NCI-H1048 (cell line): ENCODE results near the gene BLMH.
A peak's percentile ranks its signal among the peaks of the same experiment; 100 is the strongest.

Experiments
- DNase-seq: peaks from one replicate; lab custom pipeline; 2025; lab: John Stamatoyannopoulos, UW

Gene BLMH

GRCh38 chr17:30291543-30292285, at the start of gene BLMH:
Gene BLMH, minus strand, starts transcription at chr17:30291944. Its CDS starts 125 bp downstream, at chr17:30291819.
- no peak for DNase-seq

- no peak for DNase-seq
Measured at GRCh38 chr17:30340801-30341356, 49.1 kb upstream of the BLMH start.

DNA sequence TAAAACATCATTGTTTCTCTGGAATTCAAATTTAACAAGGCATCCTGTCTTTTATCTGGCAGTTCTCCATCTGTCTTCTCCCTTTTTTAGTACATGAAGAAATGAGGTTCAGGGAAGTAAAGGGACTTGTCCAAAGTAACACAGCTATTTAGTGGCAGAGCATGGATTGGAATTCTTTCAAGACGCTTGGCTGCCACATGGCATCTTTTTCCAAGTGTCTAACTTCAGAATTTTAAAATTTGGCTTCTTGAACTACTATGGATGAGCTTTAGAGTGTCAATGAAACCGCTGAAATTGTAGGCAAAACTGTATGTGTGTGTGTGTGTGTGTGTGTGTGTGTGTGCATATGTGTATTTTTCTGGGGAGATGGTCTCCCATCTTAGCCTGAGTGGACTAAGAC, 47.3 kb upstream of the BLMH start:
- no peak for DNase-seq

GRCh38 chr17:30337393-30337999, 45.8 kb upstream of the BLMH start:
- no peak for DNase-seq

GRCh38 chr17:30336369-30337171, 44.8 kb upstream of the BLMH start:
- peak; percentile 62 for DNase-seq

DNA sequence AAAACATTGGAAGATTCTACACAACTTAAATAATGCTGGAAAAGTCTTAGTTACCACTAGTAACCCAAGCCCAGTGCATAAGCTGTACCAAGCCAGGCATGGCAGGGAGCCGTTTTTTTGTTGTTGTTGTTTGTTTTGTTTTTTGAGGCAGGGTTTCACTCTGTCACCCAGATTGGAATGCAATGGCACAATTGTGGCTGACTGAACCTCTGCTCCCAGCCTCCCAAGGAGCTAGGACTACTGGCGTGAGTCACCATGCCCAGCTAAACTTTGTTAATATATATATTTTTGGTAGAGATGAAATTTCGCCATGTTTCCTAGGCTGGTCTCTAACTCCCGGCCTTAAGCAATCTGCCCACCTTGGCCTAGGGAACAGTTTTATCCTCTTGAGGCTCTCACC, 42.7 kb upstream of the BLMH start:
- no peak for DNase-seq

GRCh38 chr17:30333503-30334360, 42.0 kb upstream of the BLMH start, which contains the start of gene TMIGD1:
Gene TMIGD1, minus strand, starts transcription at chr17:30334057. Its CDS starts 1,924 bp downstream, at chr17:30332133.
- DNase-seq: no peak

DNA sequence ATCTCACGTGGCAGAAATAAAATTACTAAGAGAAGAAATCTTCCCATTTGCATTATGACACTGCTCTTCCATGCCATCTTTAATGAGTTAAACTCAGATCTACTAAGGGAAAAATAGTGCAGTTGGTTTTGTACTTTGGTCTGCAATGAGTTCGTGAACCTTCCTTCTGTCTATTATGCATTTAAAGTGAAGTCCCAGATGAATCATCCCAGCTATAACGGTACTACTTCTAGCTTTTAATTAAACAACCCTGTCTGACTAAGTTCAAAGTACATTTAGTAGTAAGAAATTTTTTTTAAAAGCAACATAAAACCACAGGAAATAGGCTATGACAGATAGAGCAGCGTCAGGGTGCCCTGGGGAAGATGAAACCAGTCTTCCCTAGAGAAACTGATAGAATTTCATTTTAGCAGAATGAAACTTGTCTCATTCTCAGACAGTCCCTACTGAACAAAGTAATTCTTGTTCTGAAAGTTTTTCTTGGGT, 40.4 kb upstream of the BLMH start:
- DNase-seq: no peak

DNA sequence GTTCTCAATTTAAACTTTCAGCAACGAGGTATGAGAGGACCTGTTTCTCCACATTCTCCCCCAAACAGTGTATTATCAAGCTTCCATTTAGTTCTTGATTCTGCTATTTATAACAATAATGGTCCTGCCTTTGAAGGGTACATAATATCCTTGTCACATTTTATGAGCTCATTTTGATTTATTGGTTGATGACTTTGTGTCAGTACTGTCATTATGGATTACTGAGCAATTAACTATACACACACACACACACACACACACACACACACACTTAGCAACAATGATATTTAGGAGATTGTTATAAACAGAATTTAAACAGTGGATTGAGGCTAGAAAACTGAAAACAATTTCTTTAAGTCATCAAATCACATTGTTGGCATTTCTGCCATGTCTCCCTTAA, 35.1 kb upstream of the BLMH start:
- DNase-seq: no peak

DNA sequence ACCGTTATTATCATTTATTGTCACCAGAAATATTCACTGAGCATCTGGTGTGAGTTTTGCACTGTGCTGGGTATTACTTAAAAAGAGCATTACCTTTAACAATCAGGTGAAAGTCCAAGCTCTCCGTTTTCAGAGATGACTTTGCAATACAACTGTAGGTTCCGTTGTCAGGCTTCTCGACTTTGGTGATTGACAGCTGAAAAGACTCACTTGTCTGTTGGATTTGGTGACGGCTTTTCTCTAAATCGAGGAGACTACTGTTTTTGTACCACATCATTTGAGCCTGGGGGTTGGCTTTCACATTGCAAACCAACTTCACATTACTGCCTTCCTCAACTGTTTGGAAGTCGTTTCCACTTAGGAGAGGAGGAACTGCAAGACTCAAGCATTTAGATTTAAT, 33.0 kb upstream of the BLMH start:
- DNase-seq: no peak

GRCh38 chr17:30323895-30324319, 32.2 kb upstream of the BLMH start:
- DNase-seq: no peak

DNA sequence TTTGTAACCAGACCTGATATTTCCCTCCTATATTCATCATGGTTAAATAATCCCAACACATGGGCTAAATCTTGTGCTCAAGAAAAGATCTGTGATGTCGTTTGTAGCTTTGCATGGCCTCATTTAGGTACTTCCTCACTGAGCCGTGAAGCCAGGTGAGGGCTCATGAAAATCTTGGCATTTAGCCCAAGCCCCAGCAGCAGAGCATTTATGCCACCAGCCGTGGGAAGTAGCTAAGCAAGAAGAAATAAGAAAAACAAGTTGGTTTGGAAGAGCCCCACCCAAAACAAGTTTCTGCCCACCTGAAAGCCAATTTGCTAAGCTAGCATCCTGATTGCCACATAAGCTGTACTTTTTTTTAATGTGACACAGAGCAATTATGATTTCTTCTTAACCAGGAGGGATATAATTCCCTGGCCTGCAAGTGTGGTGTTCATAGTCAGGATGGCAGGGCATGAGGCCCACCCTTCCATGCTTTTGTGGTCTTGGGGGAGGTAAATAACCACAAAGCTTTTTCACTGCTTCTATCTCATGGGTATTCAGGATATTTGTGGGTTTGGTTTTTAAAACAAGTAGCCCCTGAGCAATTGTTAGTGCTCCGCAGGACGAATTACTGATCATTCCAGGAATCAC, 31.6 kb upstream of the BLMH start:
- DNase-seq: no peak

- no peak for DNase-seq
Measured at GRCh38 chr17:30321314-30321713, 29.6 kb upstream of the BLMH start.

DNA sequence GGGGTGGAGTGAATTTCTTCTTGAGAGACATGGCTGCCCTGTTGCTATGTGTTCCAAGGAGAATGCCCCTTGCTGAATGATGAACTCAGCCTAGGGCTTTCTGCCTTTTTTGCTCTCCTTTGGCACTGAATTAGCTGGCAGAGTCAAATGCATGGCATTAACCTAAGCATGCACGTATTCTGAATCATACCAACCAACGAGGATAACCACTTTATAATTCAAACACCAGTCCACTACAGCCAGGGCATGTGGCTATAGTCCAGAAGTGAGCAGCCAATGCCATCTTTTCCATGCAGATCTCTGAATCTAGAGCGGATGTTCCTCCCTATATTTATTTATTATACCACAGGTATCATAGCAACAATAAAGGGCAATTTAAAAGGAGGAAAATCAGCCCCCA, 26.4 kb upstream of the BLMH start:
- DNase-seq: no peak

DNA sequence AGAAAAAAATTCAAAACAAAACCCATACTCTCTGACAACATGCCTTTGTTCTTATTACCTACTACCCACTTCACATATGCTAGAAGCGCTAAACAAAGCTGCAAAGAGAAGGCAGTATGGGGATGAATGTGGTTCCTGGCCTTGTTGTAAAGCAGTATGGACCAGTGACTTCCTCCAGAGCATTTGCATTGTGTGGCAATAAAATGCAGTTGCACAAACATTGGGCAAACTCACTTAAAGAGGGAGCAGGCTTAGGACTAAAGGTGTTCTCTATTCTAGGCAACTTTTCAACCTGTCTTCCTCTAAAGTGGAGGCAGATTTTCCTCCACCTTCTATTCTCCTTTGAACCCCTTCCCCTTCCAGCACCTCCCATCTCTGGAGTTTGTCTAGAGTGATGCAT, 25.0 kb upstream of the BLMH start:
- no peak for DNase-seq

DNA sequence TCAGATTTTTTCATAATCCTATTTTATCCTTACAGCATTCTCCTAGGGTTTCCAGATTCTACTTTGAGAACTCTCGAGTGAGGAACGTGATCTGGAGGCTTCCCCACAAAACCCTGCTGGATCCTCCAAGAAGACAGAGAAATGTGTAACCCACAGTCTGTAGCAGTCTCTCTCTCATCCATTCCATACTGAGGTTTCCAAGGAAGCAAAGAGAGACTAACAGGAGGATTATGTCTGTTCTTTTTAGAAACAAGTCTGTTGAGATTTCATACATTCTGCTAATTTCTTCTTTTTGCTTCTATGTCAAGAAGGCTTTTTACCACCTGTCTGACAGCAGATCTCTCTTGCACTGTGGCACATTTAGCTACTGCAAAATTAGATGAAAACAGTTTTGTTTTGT, 23.4 kb upstream of the BLMH start:
- DNase-seq: no peak

GRCh38 chr17:30314474-30314873, 22.7 kb upstream of the BLMH start:
- DNase-seq: no peak

GRCh38 chr17:30312226-30312625, 20.5 kb upstream of the BLMH start:
- DNase-seq: no peak

GRCh38 chr17:30310562-30310961, 18.8 kb upstream of the BLMH start:
- DNase-seq: no peak

- no peak for DNase-seq
Measured at GRCh38 chr17:30309591-30309990, 17.8 kb upstream of the BLMH start.

DNA sequence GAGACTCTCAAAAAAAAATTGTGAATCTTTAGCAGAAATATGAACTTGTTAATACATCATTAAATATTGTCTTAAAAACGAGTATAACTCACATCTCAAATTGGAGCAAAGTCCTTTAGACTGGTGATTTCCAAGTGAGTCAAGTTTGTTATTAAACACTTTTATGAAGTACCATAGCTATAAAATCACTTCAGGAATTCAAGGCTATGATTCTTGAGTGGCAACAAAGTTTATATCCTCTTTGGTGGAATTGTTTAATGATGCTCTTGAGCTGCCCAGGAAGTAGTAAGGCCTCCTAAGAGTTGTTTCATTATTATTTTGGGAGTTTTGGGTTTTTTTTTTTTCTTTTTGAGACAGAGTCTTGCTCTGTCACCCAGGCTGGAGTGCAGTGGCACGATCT, 16.7 kb upstream of the BLMH start:
- no peak for DNase-seq
